ENCODE results near the gene TMC6. TPM values are rescaled to one million over a fixed set of nuclear protein-coding genes. Genes with fewer than 3 reads are reported as not detected.

TMC6 gene
- total RNA-seq, 1 donor from 2014 or later: 61.7 TPM

DNA sequence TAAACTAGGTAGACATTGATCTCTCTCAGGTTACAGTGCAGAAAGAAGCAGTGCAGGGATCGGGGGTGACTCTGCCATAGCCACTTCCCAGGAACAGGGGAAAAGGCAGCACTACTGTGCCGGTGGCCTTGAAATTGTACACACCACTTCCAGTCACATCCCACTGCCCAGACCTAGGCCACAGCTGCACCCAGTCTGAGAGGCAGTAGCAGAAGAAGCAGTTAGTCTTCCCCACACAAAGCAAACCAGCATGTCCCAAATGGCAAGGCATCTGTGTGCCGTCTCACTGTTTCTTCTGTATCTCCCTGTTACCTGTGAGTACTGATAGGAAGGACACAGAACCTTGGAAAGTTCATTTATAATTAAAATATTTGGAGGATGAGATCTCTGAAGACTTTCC is 47.0 kb downstream of the TMC6 start:
- FAIRE-seq: no peak
- H3K27ac ChIP-seq (ENCODE audit: low read depth, low read length): no peak overlapping the region
- no peak overlapping the region for H2AFZ ChIP-seq (ENCODE audit: low read depth, low read length)
- H3K9me3 Mint-ChIP-seq (ENCODE audit: unreplicated experiment): no peaks in the 10 kb centered on the region
- H3K36me3 ChIP-seq (ENCODE audit: insufficient read depth, low read length): no peaks in the 10 kb centered on the region
- no peaks in the 10 kb centered on the region for H3K9me3 ChIP-seq (ENCODE audit: insufficient read depth, low read depth, low read length)
- H3K27ac Mint-ChIP-seq (ENCODE audit: unreplicated experiment): no peak overlapping the region
- TF ChIP-seq EZH2 (IDR thresholded peaks at IDR 0.05; ENCODE audit: insufficient read depth, low read length): no peak
- TF ChIP-seq CTCF (IDR thresholded peaks at IDR 0.05; ENCODE audit: insufficient read depth, low read depth, low read length): no peak
- DNase-seq (ENCODE audit: low read depth): no peak
- no peaks in the 10 kb centered on the region for H3K27me3 Mint-ChIP-seq (ENCODE audit: low read depth, unreplicated experiment)
- no peak overlapping the region for H3K4me2 ChIP-seq (ENCODE audit: low read length)
- H3K9ac ChIP-seq (ENCODE audit: low read length): no peak overlapping the region
- H3K4me3 Mint-ChIP-seq (ENCODE audit: unreplicated experiment): no peak overlapping the region
- no peaks in the 10 kb centered on the region for H4K20me1 ChIP-seq (ENCODE audit: insufficient read depth, low read length)
- H3K4me1 Mint-ChIP-seq (ENCODE audit: low read depth, unreplicated experiment): no peaks in the 10 kb centered on the region
- H3K4me1 ChIP-seq (ENCODE audit: insufficient read depth, low read length): no peaks in the 10 kb centered on the region
- peaks cover 6% of the 10 kb centered on the region for H3K36me3 Mint-ChIP-seq (ENCODE audit: low read depth, unreplicated experiment)
- H3K27me3 ChIP-seq (ENCODE audit: insufficient read depth, low read length): no peaks in the 10 kb centered on the region
- H3K79me2 ChIP-seq (ENCODE audit: insufficient read depth, low read length): no peaks in the 10 kb centered on the region
- H3K4me3 ChIP-seq (ENCODE audit: insufficient read depth, low read depth, low read length): no peak overlapping the region

DNA sequence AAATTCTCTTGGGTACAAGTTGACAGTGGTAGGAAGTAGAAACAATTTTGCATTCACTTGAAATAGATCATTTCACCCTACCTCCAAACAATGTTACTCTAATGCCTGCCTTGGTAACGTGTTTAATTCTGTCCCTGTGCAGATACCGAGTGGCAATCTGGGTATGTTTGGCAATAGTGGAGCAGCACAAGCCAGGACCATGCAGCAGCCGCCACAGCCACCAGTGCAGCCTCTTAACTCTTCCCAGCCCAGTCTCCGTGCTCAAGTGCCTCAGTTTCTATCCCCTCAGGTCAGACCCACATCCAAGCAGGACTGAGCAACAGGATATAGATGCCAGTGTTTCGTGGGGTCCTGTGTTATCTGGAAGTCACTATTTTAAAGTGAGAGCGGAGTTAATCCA is 49.3 kb downstream of the TMC6 start:
- Histone ChIP-seq H3K36me3 (ENCODE audit: insufficient read depth, low read length) (peaks cover 7% of the 10 kb centered on the region), H4K20me1 (ENCODE audit: insufficient read depth, low read length) (no peaks in the 10 kb centered on the region), H3K4me3 (ENCODE audit: insufficient read depth, low read depth, low read length) (no peak overlapping the region), H3K4me1 (ENCODE audit: insufficient read depth, low read length) (no peaks in the 10 kb centered on the region), H3K9ac (ENCODE audit: low read length) (no peak overlapping the region), H3K79me2 (ENCODE audit: insufficient read depth, low read length) (no peaks in the 10 kb centered on the region), H2AFZ (ENCODE audit: low read depth, low read length) (no peak overlapping the region), H3K27me3 (ENCODE audit: insufficient read depth, low read length) (no peaks in the 10 kb centered on the region), H3K9me3 (ENCODE audit: insufficient read depth, low read depth, low read length) (no peaks in the 10 kb centered on the region), H3K4me2 (ENCODE audit: low read length) (no peak overlapping the region), H3K27ac (ENCODE audit: low read depth, low read length) (no peak overlapping the region)
- Mint-ChIP-seq H3K4me1 (ENCODE audit: low read depth, unreplicated experiment) (no peaks in the 10 kb centered on the region), H3K27ac (ENCODE audit: unreplicated experiment) (no peak overlapping the region), H3K9me3 (ENCODE audit: unreplicated experiment) (no peaks in the 10 kb centered on the region), H3K36me3 (ENCODE audit: low read depth, unreplicated experiment) (peaks cover 12% of the 10 kb centered on the region), H3K4me3 (ENCODE audit: unreplicated experiment) (no peak overlapping the region), H3K27me3 (ENCODE audit: low read depth, unreplicated experiment) (no peaks in the 10 kb centered on the region)
- DNase-seq (ENCODE audit: low read depth): no peak
- FAIRE-seq: no peak
- no peak for TF ChIP-seq EZH2 (IDR thresholded peaks at IDR 0.05; ENCODE audit: insufficient read depth, low read length)
- TF ChIP-seq CTCF (IDR thresholded peaks at IDR 0.05; ENCODE audit: insufficient read depth, low read depth, low read length): no peak

DNA sequence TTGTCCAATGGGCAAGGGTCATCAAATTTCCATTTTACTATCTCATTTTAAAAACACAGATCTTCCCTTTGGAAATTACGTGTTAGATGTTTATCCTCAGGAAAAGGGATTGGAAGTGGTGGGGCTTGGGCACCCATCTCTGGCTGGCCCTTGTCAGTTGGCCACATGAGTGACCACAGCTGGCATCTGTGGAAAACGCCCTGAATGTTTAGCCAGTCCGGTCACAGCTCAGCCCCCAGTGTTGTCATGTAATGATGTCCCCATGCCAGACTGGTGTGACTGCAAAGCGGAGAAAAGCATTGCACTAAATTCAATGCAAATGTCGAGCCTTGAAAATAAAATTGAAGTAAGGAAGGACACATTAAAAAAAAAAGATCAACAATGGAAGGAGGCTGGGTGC is 53.0 kb downstream of the TMC6 start:
- H3K9ac ChIP-seq (ENCODE audit: low read length): no peak overlapping the region
- no peaks in the 10 kb centered on the region for H3K9me3 Mint-ChIP-seq (ENCODE audit: unreplicated experiment)
- no peak for DNase-seq (ENCODE audit: low read depth)
- peaks cover 22% of the 10 kb centered on the region for H3K36me3 ChIP-seq (ENCODE audit: insufficient read depth, low read length)
- H3K36me3 Mint-ChIP-seq (ENCODE audit: low read depth, unreplicated experiment): peaks cover 19% of the 10 kb centered on the region
- no peaks in the 10 kb centered on the region for H4K20me1 ChIP-seq (ENCODE audit: insufficient read depth, low read length)
- H3K27ac ChIP-seq (ENCODE audit: low read depth, low read length): no peak overlapping the region
- no peak for TF ChIP-seq CTCF (IDR thresholded peaks at IDR 0.05; ENCODE audit: insufficient read depth, low read depth, low read length)
- TF ChIP-seq EZH2 (IDR thresholded peaks at IDR 0.05; ENCODE audit: insufficient read depth, low read length): no peak
- FAIRE-seq: no peak
- no peaks in the 10 kb centered on the region for H3K27me3 ChIP-seq (ENCODE audit: insufficient read depth, low read length)
- H3K27ac Mint-ChIP-seq (ENCODE audit: unreplicated experiment): no peak overlapping the region
- H3K27me3 Mint-ChIP-seq (ENCODE audit: low read depth, unreplicated experiment): no peaks in the 10 kb centered on the region
- no peak overlapping the region for H3K4me3 ChIP-seq (ENCODE audit: insufficient read depth, low read depth, low read length)
- H3K4me1 ChIP-seq (ENCODE audit: insufficient read depth, low read length): no peaks in the 10 kb centered on the region
- H2AFZ ChIP-seq (ENCODE audit: low read depth, low read length): no peak overlapping the region
- no peak overlapping the region for H3K4me2 ChIP-seq (ENCODE audit: low read length)
- no peaks in the 10 kb centered on the region for H3K9me3 ChIP-seq (ENCODE audit: insufficient read depth, low read depth, low read length)
- no peaks in the 10 kb centered on the region for H3K4me1 Mint-ChIP-seq (ENCODE audit: low read depth, unreplicated experiment)
- H3K79me2 ChIP-seq (ENCODE audit: insufficient read depth, low read length): no peaks in the 10 kb centered on the region
- no peak overlapping the region for H3K4me3 Mint-ChIP-seq (ENCODE audit: unreplicated experiment)

Data from astrocyte (in vitro differentiated cells and primary cell).